HG03060 (cell line): Measurements from ENCODE around the gene ADGRD1.
"Not testable (repeated sequence)": the region's sequence is repeated elsewhere in the genome, so short reads cannot be mapped to it uniquely, and the experiment has no call there.

Source experiments
- ATAC-seq: cut with Tn5 transposase; IDR thresholded peaks from one replicate; pipeline ENCODE4 v1.9.1; 2021; ENCODE audit warnings: low read depth, moderate number of reproducible peaks; ENCODE audit not compliant: unreplicated experiment

Gene ADGRD1

GRCh38 chr12:131067981-131068851, 114.5 kb downstream of the ADGRD1 start:
- ATAC-seq = no peak

DNA sequence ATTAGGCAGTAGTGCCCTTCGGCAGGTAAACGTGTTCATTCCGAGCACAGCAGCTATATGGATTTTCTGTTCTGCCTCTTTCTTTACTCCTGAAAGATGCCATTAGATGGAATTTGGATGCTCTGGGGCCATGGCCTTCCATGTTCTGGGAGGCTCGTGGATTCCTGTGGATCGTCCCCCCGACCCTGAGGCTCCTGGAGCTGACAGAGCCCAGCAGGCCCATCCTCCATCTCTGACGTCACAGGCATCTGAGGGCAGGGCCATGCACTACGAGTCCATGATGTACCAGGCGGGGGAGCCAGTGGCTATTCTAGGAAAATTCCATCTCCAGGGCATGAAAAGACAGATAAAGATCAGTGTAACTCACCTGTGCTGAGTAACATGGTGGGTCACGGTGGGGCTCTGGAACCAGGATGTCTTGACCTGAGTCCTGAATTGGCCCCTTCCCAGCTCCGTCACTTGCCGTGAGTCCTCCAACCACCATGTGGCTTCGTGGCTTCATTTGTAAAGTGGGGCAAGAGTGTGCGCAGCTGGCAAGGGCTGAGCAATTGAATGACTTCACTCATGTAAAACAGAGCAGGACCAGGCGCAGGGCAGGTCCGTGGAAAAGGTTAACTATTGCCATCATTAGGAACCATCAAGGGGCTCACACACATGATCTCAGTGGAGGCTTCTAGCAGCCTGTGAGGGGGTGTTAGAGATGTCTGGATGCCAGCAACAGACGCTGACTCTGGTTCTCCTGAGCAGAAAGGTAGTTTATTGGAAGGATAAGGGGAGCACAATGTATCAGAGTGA, 115.4 kb downstream of the ADGRD1 start:
- not testable (repeated sequence) for ATAC-seq

DNA sequence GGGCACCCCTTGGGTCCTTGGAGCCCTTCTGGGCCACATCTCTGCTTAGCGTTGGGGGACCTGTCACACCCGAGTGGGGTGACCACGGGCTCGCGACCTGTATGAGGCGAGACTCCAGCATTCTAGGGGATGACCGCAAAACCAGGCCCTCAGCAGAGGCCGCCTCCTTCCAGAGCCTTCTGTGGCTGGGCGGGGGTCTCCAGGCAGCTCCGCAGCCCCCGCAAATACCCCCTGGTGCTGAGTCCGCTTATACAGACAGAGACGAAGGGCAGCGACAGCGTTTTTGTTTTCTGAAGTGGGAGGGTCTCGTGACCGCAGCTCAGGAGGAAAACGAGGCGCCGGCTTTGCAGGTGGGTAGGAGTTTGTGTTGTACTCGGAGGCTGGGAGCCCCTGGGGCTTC, 116.4 kb downstream of the ADGRD1 start:
- ATAC-seq = not testable (repeated sequence)

- ATAC-seq = not testable (repeated sequence)
Measured at GRCh38 chr12:131070668-131071067, 117.0 kb downstream of the ADGRD1 start.

DNA sequence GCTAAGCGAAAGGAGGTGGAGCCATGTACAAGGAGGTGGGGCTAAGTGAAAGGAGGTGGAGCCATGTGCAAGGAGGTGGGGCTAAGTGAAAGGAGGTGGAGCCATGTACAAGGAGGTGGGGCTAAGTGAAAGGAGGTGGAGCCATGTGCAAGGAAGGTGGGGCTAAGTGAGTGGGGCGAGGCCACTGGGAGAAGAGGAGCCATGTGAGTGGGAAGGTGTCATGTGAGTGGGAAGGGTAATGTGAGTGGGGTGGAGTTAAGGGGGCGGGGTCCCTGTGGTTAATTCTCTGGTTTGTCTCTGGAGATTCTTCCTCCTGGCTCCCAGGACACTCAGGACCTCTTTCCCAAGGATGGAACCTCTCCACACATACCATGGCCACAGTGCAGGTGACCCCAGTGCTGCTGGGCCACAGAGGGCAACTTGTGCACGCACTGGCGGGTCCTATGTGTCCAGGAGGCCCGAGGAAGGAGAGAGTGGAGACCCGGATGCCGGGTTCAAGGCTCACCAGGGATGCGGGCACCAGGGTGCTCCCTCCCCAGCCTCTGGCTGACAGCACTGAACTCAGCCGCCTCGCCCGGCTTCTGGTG, 117.6 kb downstream of the ADGRD1 start:
- not testable (repeated sequence) for ATAC-seq

- ATAC-seq = not testable (repeated sequence)
Measured at GRCh38 chr12:131071950-131072349, 118.2 kb downstream of the ADGRD1 start.

- no peak for ATAC-seq
Measured at GRCh38 chr12:131072451-131073230, 118.9 kb downstream of the ADGRD1 start.

DNA sequence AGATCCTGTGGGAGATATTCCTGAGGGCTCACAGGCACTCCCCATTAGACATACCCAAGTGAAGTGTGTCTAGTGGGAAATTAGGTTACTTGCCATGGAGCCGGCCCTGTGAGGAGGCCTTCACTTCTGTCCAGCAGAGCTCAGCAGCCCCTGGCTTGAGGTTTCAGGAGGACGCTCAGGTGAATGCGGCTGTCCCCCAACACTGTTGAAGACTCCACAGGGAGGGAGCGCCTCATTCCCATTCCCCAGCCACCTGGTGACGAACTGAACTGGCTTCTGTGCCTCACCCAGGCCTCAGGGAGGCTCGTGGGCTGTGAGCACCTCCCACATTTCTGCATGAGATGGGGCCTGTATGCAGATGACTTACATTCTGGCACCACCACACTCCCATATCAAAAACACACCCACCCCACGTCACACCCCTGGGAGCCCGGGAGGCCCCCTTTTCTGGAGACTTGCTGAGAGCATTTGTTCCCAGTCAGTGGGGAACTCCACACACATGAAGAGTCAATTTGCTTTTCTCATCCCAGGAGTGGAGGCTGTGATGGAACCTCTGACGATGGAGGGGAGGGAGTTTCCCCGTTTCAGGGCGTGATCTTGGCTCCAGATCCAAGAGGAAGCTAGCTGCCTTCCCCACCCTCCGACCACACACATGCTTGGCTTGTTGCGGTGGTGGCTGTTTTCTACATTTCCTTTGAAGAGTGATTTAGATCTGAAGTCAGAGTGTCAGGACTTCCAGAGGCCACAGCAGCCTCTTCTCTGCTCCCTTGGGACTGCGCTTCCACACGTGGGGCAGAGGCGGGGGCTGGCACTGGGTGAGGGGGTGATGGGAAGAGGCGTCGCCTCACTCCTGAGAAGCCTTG, 120.7 kb downstream of the ADGRD1 start:
- ATAC-seq = no peak

DNA sequence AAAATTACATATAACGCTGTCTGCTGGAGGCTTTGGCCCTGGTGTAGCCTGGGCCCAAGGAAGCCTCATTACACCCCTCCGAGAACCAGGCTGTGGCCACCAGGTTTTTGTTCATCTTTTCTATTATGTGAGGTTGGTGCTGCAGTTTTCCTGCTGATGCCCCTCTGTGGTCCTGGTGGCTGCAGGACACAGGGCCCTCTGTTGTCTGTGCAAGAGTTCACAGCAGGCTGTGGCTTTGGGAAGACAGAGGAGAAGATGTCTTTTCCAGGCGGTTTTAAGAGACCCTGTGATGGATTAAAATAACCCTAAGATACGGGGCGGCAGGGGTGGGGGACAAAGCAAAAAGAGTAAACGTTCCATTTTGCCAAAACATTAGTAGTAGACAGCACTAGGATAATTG, 121.5 kb downstream of the ADGRD1 start:
- ATAC-seq = no peak

DNA sequence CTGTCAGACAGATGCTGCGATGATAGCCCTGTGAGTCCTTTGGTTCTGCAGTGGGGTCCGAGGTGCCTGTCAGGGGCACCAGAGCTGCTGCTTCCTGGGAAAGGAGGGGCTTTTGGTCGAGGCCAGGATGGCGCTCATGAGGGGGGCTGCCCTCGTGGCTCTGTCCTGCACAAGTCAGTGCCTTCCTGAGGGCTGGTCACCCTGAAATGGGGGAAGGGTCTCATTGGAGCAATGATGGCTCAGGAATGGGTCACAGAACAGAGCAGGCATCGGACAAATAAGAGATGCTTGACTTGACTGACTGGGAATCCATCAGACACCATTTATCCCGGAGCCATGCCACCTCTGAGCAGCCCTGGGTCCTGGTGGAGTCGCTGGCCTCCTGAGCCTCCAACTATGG, 121.9 kb downstream of the ADGRD1 start:
- no peak for ATAC-seq

GRCh38 chr12:131076296-131076695, 122.6 kb downstream of the ADGRD1 start:
- no peak for ATAC-seq

- ATAC-seq = no peak
Measured at GRCh38 chr12:131076791-131077747, 123.4 kb downstream of the ADGRD1 start.

GRCh38 chr12:131077931-131078391, 124.3 kb downstream of the ADGRD1 start:
- ATAC-seq = no peak

- no peak for ATAC-seq
Measured at GRCh38 chr12:131082290-131083194, 128.8 kb downstream of the ADGRD1 start.

DNA sequence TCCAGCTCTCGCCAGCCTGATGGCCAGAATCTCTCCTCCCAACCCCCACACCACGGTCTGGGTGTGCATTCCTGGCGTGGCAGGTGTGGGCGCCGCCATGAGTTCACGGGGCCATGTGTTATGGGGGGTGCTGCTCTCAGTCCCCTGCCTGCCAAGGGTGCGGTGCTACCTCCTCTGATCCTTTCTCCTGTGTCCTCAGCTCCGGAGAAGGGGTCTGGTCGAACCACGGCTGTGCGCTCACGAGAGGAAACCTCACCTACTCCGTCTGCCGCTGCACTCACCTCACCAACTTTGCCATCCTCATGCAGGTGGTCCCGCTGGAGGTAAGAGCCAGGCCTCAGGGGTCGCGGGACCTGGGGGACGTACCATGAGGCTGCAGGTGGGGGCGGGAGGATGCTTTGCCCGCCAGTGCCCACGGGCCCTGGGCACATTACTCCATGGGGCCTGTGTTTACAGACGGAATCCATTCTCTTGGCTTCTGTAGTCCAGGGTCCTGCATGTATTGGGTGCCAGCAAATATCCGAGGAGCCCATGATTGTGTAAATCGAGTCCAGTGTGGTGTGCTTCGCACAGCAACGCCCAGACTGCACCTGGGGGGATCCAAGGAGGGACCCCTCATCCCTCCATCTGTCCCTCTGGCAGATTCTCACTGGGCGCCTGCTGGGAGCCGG, 130.8 kb downstream of the ADGRD1 start:
- ATAC-seq = no peak

DNA sequence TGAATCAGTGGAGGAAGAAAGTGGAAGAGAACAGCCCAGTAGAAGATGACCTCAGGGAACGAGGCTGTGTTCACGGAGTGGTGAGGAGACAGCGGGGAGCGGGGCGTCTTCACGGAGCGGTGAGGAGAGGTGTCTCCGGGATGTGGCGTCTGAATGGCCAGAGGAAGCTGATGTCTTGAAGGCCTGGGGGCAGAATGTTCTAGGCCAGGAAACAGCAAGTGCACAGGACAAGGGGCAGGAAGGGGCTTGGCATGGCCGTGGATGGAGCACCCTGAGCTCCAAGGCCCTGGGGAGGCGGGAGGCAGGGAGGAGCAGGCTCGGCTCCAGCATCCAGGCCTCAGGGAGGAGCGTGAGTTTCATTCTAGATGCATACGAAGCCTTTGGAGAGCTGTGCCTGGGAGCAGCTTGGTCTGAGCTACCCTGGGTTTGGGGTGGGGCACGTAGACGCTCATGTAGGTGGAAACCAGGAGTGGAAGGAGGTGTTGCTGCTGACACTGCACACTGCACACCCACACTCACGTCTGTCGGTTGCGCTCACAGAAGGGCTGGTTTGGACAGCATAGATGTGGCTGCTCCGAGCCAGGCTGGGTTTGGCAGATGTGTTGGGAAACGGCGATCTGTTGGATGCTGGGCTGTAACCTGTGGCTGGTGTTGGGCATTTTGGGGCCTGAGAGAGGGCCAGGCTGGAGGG, 131.6 kb downstream of the ADGRD1 start:
- ATAC-seq = no peak
